NCI-H1417 treated with DMSO at 0.1 percent for 48 hours (cell line): ENCODE results near the gene TMX3.

Experiments used
- DNase-seq: peaks from one replicate; lab custom pipeline; 2025; lab: John Stamatoyannopoulos, UW

The TMX3 gene

DNA sequence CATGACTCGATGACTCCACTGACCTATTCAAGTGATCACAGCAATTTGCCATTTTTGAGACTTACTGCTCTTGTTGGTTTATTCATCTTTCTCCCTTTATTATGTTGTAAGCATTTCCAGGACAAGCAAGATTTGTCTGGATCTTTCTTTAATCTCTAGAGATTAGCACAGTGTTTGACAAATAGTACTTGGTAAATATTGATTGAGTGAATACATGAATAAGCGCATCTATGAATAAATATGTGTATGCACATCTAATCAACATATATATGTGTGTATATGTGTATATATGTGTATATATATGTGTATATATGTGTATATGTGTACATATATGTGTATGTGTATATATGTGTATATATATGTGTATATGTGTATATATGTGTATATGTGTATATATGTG, 7.3 kb downstream of the TMX3 start:
- no peak for DNase-seq

DNA sequence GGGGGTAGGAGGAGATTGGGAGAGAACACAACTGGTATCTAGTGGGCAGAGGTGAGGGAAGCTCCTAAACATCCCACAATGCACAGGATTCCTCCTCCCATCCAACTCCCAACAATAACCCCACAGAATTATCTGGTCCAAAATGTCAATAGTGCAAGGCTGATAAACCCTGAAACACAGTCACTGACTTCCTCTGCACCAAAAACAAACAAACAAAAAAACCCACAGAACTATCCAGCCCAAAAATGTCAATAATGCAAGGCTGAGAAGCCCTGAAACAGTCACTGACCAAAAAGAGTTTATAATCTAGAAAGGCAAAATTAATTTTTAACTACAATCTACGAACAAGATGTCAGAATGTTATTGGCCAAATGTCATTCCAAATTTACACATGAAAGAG, 9.8 kb downstream of the TMX3 start:
- DNase-seq = no peak

DNA sequence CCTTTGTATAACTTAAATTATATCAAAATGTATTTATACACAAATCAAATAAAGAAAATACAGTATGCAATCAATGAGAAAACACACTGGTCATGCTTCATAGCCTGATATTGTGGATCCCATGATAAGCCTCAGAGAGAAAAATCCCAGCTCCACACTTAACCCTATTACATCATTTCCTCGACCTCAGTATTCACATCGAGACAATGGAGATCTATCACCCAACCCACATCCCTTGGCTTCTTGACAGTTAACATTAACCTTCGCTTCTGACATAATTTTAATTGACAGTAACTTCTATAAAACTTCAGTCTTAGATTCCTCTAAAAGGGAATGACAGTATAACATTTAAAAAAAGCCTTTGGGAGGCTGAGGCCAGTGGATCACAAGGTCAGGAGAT, 11.6 kb downstream of the TMX3 start:
- no peak for DNase-seq

DNA sequence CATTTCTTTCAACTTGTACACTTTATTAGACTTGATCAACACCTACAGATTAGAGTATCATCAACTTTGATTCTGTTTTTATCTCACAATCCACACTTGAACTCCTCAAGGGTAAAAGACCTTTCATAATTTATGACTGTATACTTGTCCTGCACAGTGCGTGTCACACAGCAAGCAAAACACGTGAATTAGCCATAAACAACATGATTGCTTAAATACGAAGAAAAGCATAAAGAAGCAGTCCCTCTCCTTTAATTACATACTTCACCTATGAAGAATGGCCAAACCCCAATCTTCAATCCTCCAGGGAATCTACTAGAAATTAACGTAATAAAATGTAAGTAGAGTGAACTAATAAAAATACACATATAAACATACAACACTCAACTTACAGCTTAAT, 13.6 kb downstream of the TMX3 start:
- DNase-seq = no peak

DNA sequence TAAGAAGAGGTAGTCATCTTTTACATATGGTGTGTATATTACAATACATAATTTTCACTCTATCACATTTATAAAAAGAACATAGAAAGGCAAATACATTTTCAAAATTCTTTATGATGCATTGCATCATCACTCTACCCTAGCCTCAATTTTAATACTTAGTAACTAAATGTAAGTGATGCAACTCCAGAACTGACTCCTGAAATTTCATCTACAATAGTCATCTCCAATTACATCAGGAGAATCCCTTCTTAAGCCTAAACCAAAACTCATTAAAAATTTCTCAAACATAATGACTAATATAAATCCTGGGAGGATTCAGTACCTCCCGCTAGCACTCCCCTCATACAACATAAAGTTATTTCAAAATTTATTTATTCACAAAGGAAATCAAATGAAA, 15.9 kb downstream of the TMX3 start:
- DNase-seq = no peak

DNA sequence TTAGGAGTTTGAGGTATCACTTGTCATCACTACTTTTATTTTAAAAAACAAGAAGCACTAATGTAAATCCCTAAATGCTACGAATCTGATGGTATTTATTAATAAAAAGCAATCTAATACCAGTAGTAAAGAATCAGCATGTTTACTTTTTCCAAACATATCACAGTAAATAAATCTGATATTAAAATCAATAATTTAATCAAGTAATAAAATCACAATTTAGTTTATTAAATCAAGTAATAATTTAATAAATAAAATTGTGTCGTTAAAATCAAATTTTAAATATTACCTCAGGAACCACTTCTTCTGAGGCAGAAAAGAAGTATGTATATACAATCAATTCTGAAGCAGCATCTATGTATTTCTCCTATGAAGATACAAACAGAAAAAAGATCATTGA, 18.0 kb downstream of the TMX3 start:
- DNase-seq = no peak

DNA sequence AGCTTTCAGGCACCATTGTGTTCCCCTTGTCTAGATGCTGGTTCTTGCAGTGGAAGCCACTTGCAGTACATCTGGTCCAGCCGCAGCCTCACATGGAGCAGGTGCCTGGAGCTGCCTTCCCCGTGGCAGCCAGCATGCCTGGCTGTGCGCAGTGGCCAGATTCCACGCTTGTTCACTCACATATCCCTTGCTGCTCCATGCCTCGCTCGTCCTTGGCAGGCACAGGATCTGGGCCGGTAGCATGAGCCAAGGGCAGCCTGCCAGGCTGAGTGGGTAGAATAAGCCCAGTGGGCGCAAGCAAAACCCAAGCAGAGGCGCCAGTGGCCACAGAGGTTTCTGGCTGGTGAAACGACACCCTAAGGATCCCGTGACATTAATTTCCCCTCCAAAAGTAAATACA, 20.6 kb downstream of the TMX3 start:
- DNase-seq = no peak

DNA sequence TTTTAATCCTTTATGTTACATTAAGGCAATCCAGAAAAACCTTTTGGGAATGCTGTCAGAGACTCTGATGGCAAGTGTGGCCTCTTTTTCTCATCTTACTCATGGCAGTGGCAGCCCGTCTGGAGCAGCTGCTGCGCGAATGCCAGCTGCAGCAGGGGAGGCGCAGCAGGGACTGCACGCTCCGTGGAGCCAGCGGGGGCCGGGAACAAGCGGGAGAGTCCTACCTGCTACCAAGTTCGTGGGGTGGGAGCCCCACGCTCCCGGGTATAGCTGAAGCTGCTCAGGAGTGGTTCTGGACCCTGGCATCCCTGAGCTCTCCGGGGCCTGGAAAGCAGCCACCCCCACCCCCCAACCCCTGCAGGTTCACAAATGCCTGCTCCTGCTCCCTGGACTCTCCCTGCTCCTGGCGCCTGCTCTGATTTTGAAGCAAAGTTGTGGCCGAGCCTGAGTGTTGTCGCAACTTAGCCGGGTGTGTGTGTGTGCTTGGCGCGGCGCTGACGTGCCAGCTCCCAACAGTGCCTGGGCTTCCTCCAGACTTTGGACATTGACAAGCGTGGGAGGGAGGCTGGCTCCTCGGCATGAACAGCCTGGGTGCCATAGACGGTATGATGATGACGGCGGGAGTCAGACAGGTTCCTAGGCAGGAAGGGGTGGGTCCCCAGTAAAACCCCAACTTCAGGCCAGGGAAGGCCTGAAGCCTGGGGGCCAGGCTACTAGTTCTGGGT, 21.7 kb downstream of the TMX3 start:
- DNase-seq = no peak

DNA sequence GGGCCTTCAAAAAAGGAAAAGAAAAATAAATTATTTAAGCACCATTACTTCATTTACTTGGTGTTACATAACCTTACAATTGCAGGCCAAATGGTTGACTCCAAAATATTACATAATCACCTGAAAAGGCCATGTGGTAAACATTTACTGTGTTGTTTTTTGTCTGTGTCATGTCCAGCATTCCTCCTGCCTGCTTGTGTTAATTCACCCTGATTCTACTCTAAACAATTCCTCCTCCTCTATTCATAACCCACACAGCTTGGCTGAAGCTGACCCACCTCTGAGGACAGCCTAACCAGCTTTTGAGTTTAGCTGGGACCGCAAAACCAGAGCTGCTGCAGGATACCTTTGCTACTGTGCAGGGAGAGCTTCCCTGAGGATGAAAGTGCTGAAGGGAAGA, 35.4 kb downstream of the TMX3 start:
- no peak for DNase-seq

DNA sequence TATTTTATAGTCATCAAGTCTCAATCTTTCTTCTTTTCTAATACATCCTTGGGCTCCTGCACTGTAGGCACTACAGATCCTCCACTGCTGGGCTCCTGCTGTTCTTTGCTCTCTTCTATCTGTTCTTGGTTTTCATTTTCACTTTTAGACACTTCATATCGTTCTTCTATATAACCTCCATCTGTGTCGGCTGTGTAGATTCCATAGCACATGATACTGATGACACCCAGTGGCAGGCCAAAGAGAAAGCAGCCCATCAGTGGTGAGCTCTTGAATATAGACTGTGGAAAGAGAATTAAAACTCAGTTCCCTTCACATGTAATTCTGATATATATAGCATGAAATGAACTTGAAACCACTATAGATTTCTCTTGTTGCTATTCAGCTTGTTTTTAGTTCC, 38.0 kb downstream of the TMX3 start:
- no peak for DNase-seq

DNA sequence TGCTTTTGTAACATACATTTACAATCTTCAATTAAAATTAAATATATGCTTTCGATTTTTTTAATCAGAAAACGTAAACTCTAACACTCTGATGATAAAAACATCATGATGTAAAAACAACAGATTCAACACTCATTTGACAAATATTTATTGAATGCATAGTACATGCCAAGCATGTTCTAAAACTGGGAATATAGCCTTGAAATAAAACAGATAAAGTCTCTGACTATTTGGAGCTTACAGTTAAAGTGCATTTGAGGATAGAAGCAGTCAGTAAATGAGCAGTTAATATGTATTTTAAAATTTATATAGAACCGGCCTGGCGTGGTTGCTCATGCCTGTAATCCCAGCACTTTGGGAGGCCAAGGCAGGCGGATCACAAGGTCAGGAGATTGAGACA, 47.8 kb downstream of the TMX3 start:
- no peak for DNase-seq

DNA sequence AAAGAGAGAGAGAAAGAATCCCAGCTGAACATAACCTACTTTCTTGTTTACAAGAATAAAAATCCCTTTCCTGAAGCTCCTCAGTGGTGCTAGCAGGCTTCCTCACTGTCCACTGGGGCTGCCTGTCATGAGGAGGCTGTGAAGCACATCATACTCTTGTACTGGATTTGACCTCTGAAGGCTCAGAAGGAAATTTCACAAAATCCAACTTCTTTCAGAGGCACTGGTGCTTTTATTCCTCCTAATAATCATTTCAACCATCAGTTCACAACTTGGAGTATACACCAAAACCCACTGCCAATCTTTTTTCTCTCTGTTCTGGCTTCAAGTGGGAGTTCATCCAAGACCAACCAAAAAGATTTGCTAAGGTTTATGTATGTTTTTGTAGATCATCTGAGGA, 48.5 kb downstream of the TMX3 start:
- DNase-seq = no peak

DNA sequence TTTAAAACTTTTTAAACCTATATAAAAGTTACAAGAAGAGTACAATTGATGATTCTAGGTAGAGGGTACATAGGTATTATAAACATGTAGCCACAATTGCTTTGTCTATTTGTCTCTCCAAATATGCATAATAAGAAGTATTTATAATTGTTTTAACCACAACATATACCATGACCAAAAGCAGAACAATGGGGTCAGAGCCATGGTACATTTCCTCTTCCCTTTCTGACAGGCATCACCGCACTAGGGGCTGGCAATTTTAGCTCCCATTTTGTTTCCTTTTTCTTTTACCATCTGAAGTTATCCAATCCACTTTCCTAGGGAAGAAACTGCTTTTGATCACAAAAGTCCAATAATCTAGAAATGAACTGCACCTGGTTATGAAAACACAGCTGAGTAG, 49.3 kb downstream of the TMX3 start:
- DNase-seq = no peak

DNA sequence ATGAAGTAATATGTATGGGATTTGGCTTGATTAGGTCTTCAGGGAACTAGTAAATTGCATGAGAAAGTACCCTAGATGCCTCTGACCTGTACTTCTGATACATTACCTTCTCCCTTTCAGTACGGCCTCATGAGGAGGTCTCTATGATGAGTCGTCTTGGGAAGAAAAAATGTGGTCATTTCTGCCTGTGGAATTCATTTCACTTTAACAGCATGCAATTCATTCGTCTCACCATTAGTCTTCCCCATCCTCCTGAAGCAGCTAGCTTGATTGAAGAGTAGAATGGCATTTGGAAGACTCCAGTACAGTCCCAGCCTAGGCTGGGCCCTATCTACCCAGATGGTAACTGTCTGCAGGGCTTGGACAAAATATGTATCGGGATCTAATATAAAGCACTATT, 52.2 kb downstream of the TMX3 start:
- no peak for DNase-seq

DNA sequence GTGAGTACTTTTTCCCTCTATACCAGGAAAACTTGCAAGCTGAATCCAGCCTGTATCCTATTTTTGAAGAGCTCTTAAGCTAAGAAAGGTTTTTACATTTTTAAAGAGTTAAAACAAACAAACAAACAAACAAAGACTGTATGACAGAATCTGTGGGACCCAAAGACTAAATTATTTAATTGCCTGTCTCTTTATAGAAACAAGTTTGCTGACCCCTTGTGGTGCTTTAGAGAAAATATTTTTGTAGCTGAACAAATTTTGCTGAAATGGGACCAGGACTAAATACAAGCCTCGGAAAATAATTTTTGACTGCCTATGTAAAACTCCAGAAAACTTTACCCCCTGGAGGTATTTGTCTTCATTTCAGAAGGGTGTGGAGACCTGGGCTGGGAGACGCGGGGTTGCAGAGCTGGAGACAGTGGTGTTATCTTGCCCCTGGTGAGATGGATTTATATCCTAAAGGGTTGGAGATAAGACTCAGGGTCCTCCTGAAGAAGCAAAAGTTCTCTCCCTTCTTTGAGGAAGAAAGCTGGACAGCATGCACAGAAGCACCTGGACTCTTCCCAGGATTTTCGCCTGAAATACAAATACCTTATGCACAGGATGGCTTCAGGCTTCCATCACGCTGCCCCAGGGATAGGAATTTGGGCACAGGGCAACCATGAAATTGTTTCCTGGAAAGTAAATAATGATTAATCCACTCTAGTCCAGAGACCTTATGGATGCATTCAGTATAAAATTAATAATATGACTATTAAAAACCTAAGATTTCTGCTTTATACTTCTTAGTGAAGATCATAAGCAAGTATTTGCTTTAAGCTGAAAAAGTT, 54.3 kb downstream of the TMX3 start:
- DNase-seq = peak; percentile 45

DNA sequence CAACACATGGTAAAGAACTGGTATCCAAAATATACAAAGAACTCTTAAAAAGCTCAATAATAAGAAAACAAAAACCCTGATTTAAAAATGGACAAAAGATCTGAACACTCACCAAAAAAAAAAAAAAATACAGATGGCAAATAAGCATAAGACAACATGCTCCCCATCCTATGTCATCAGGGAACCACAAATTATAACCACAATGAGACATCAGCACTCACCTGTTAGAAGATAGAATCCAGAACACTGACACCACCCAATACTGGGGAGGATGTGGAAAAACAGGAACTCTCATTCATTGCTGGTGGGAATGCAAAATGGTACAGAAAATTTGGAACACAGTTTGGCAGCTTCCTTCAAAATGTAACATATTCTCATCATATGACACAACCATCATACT, 66.7 kb downstream of the TMX3 start:
- DNase-seq = no peak

DNA sequence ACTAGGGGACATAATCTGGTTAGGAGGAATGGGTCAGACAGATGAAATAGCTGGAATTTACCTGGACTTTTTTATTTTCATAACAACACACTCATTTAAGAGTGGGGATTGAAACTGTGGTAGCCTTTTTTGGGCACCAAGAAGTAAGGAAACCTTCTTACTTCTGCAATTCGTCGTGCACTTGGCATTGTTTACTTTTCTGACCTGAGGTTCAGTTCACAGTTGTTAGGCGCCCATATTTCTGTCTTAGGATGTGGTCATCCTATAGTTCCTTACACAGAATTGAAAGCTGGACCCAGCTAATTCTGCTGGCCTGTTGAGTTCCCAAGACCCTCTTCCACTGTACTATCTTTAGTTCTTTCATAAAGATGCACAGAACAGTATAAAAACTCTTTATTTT, 72.9 kb downstream of the TMX3 start:
- no peak for DNase-seq

DNA sequence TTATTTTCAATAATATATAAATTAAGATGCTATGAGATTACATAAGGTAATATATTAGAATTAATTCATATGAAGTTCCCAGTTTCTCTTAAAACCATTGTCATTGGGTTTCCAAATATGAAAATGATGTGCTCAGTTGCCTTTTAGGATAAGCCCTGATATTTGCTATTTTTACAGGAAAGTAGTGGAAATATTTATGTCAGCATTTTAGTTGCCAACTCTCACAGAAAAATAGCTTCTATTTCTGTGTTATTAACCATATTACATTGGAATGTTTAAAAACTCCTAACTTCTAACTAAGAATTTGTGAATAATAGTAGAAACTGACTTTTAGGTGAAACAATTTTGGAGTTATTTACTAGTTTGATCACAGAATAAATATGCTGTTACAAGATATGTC, 74.0 kb downstream of the TMX3 start:
- no peak for DNase-seq

DNA sequence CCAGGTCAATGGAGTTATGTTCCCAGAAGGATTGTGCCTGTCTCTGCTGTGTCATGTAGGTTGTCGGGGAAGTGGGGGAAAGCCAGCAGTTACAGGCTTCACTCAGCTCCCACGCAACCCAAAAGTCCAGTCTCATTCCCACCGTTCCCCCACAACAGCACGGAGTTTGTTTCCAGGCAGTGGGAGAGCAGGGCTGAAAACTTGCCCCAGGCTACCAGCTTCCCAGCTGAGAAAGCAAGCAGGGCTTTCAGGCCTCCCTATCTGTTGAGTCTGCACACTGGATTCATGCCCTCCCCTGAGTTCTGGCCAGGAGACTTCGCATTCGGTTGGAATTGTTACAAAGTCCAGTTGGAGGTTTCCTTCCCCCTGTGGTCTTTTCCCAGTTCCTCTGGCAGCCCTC, 76.3 kb downstream of the TMX3 start:
- no peak for DNase-seq

DNA sequence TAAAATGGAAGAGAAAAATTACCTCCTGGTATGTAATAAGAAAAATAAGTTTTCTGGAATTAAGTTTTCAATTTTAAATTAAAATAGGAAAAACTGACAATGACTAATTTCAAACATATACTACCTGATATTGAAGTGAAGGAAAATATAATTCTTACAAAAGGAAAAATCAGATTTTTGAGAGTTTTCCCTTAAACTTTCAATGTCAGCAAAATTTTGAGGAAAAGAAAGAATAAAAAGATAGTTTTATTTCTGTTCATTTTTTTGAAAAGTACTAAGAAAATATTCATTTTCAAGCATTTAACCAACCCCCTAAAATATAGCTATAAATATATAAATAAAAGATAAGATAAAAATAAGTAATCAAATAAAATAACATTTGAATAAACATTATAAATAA, 87.1 kb downstream of the TMX3 start:
- no peak for DNase-seq
